H1 (cell line): Measurements from ENCODE around the gene ZNF273. TPM values are rescaled to one million over a fixed set of nuclear protein-coding genes. Genes with fewer than 3 reads are reported as not detected.

Experiments
- CTCF ChIA-PET: fragments of 300-600 bp; sonication (Branson Sonifier 250); formaldehyde crosslinking; loops from one replicate; lab custom pipeline; 2021; ENCODE audit not compliant: partially characterized antibody; lab: Charles Lee
- POLR2A ChIA-PET: fragments of 300-600 bp; sonication (Branson Sonifier 250); formaldehyde crosslinking; loops from one replicate; lab custom pipeline; 2021; ENCODE audit warnings: inconsistent platforms; ENCODE audit not compliant: partially characterized antibody; lab: Charles Lee
- DNase-seq, 2 experiments: peaks; one replicate each; pipeline versions ENCODE4 v3.0.0 to v3.0.0-alpha.2; 2010 to 2022; ENCODE audit warnings: low spot score in 2 of 2, low read depth in 1 of 2, mixed read lengths in 1 of 2
- FAIRE-seq: peaks from 2 replicates; lab custom pipeline; 2011; peaks lifted over from hg19 to GRCh38; lab: Jason Lieb, UNC
- H2AFZ ChIP-seq: 2 replicates; pipeline ENCODE4 v1.8.1; 2012; ENCODE audit warnings: low read length, inconsistent platforms
- H2AK5ac ChIP-seq: 2 replicates; pipeline ENCODE4 v1.6.1; 2013; ENCODE audit warnings: low read depth, low read length
- H2BK120ac ChIP-seq: replicated peaks from 2 replicates; pipeline ENCODE3; 2013; ENCODE audit warnings: low read depth, low read length, inconsistent platforms
- H2BK12ac ChIP-seq: 2 replicates; pipeline ENCODE4 v1.6.1; 2013; ENCODE audit warnings: low read depth, low read length
- H2BK15ac ChIP-seq: 2 replicates; pipeline ENCODE4 v1.6.1; 2013; ENCODE audit warnings: low read length
- H2BK20ac ChIP-seq: 2 replicates; pipeline ENCODE4 v1.6.1; 2013; ENCODE audit warnings: low read length
- H2BK5ac ChIP-seq: 2 replicates; pipeline ENCODE4 v1.6.1; 2013; ENCODE audit warnings: low read depth, low read length
- H3K14ac ChIP-seq: 2 replicates; pipeline ENCODE4 v1.6.1; 2013; ENCODE audit warnings: inconsistent platforms; ENCODE audit not compliant: insufficient read length
- H3K18ac ChIP-seq: 2 replicates; pipeline ENCODE4 v1.6.1; 2013; ENCODE audit warnings: low read length; ENCODE audit errors: extremely low read depth
- H3K23ac ChIP-seq: 2 replicates; pipeline ENCODE4 v1.6.1; 2013; ENCODE audit warnings: inconsistent platforms; ENCODE audit not compliant: insufficient read length
- H3K23me2 ChIP-seq: 2 replicates; pipeline ENCODE4 v1.6.1; 2013; ENCODE audit warnings: low read depth, low read length
- H3K27ac ChIP-seq: 2 replicates; pipeline ENCODE4 v1.6.1; 2011; ENCODE audit warnings: low read depth, low read length, inconsistent platforms
- H3K27me3 ChIP-seq, 4 experiments: replicated peaks in 1 of 4; 1 replicate in 1 of 4; 2 replicates in 3 of 4; pipeline versions ENCODE4 v1.6.1 to v1.8.1; 2011 to 2013; ENCODE audit warnings: low read length in 3 of 4, mild to moderate bottlenecking in 3 of 4, inconsistent platforms in 2 of 4, mixed read lengths in 2 of 4, moderate library complexity in 1 of 4; ENCODE audit not compliant: control insufficient read depth in 3 of 4, insufficient read depth in 3 of 4; ENCODE audit errors: extremely low read depth in 1 of 4
- H3K36me3 ChIP-seq, 4 experiments: 2 replicates each; pipeline versions ENCODE4 v1.6.1 to v1.8.1; 2011 to 2013; ENCODE audit warnings: mild to moderate bottlenecking in 4 of 4, low read length in 3 of 4, moderate library complexity in 2 of 4, control low read depth in 1 of 4, inconsistent platforms in 1 of 4; ENCODE audit not compliant: insufficient read depth in 4 of 4, control insufficient read depth in 2 of 4
- H3K4ac ChIP-seq: replicated peaks from 2 replicates; pipeline ENCODE3; 2013; ENCODE audit warnings: low read length, low read depth, mixed read lengths, inconsistent platforms; ENCODE audit not compliant: insufficient read length
- H3K4me1 ChIP-seq, 4 experiments: replicated peaks in 1 of 4; 1 replicate in 1 of 4; 2 replicates in 3 of 4; pipeline versions ENCODE4 v1.6.1 to v1.8.1; 2011 to 2013; ENCODE audit warnings: low read length in 3 of 4, inconsistent platforms in 2 of 4, mixed read lengths in 1 of 4; ENCODE audit not compliant: insufficient read depth in 4 of 4, control insufficient read depth in 3 of 4
- H3K4me2 ChIP-seq, 2 experiments: 2 replicates each; pipeline versions ENCODE4 v1.6.1 to v1.8.1; 2011 to 2013; ENCODE audit warnings: low read depth in 2 of 2, low read length in 2 of 2, control low read depth in 1 of 2, inconsistent platforms in 1 of 2, mild to moderate bottlenecking in 1 of 2; ENCODE audit not compliant: insufficient read depth in 1 of 2
- H3K4me3 ChIP-seq, 4 experiments: fragments of 200-600, 300-600 bp in 1 of 4; sonication (generic), shearing (Covaris generic), sonication (Bioruptor Twin) in 1 of 4; 2 replicates each; pipeline versions ENCODE4 v1.5.1 to v1.8.1; 2011 to 2016; ENCODE audit warnings: low read length in 4 of 4, low read depth in 3 of 4, control low read depth in 2 of 4, inconsistent platforms in 2 of 4, mild to moderate bottlenecking in 2 of 4, mixed read lengths in 1 of 4, moderate library complexity in 1 of 4; ENCODE audit not compliant: insufficient read depth in 2 of 4; ENCODE audit errors: extremely low read depth in 1 of 4
- H3K56ac ChIP-seq: replicated peaks from 2 replicates; pipeline ENCODE3; 2013; ENCODE audit warnings: low read depth, mild to moderate bottlenecking, mixed read lengths, low read length, inconsistent platforms; ENCODE audit not compliant: insufficient read length
- H3K79me1 ChIP-seq: 2 replicates; pipeline ENCODE4 v1.6.1; 2013; ENCODE audit warnings: low read depth, low read length, control low read depth
- H3K79me2 ChIP-seq, 2 experiments: 2 replicates each; pipeline versions ENCODE4 v1.6.1 to v1.8.1; 2012 to 2013; ENCODE audit warnings: low read length in 2 of 2, mild to moderate bottlenecking in 2 of 2, inconsistent platforms in 1 of 2; ENCODE audit not compliant: insufficient read depth in 2 of 2, control insufficient read depth in 1 of 2
- H3K9ac ChIP-seq, 4 experiments: replicated peaks in 1 of 4; 1 replicate in 1 of 4; 2 replicates in 3 of 4; pipeline versions ENCODE4 v1.6.1 to v1.8.1; 2011 to 2013; ENCODE audit warnings: low read depth in 3 of 4, low read length in 3 of 4, control low read depth in 2 of 4, mild to moderate bottlenecking in 2 of 4, moderate library complexity in 2 of 4, inconsistent platforms in 1 of 4; ENCODE audit errors: extremely low read depth in 1 of 4
- H3K9me3 ChIP-seq, 2 experiments: 2 replicates each; pipeline versions ENCODE4 v1.6.1 to v1.8.1; 2012 to 2013; ENCODE audit warnings: mild to moderate bottlenecking in 2 of 2, moderate library complexity in 2 of 2, control low read depth in 1 of 2, inconsistent platforms in 1 of 2, low read depth in 1 of 2, low read length in 1 of 2, mixed read lengths in 1 of 2; ENCODE audit not compliant: insufficient read depth in 2 of 2
- H4K20me1 ChIP-seq, 2 experiments: replicated peaks in 1 of 2; 2 replicates each; pipeline versions ENCODE3 to v1.8.1; 2011 to 2013; ENCODE audit warnings: inconsistent platforms in 2 of 2, low read length in 2 of 2, mild to moderate bottlenecking in 1 of 2; ENCODE audit not compliant: insufficient read depth in 2 of 2, control insufficient read depth in 1 of 2
- H4K5ac ChIP-seq: 2 replicates; pipeline ENCODE4 v1.6.1; 2013; ENCODE audit warnings: low read length, low read depth, mixed read lengths, inconsistent platforms; ENCODE audit not compliant: insufficient read length
- H4K8ac ChIP-seq: 2 replicates; pipeline ENCODE4 v1.8.0; 2013; ENCODE audit warnings: mild to moderate bottlenecking, moderate library complexity, low read length, inconsistent platforms; ENCODE audit not compliant: insufficient read depth; ENCODE audit errors: extremely low read depth
- H4K91ac ChIP-seq: replicated peaks from 2 replicates; pipeline ENCODE3; 2013; ENCODE audit warnings: low read length, mixed read lengths, inconsistent platforms; ENCODE audit not compliant: insufficient read length
- ATF2 ChIP-seq: IDR thresholded peaks from 2 replicates; pipeline ENCODE4 v1.6.1; 2012; ENCODE audit warnings: low read length, inconsistent platforms
- BACH1 ChIP-seq: IDR thresholded peaks from 2 replicates; pipeline ENCODE4 v1.6.1; 2012; ENCODE audit warnings: low read length, improper control_type of control experiment
- CREB1 ChIP-seq: IDR thresholded peaks from 2 replicates; pipeline ENCODE4 v1.6.1; 2012; ENCODE audit warnings: inconsistent platforms
- CTBP2 ChIP-seq: IDR thresholded peaks from 2 replicates; pipeline ENCODE4 v1.7.0; 2011; ENCODE audit warnings: borderline replicate concordance, mild to moderate bottlenecking, moderate library complexity, mixed read lengths, low read length; ENCODE audit not compliant: insufficient read depth, insufficient read length
- GTF2F1 ChIP-seq: IDR thresholded peaks from 2 replicates; pipeline ENCODE4 v1.6.1; 2012; ENCODE audit warnings: low read depth, low read length, improper control_type of control experiment, borderline replicate concordance
- JUND ChIP-seq: IDR thresholded peaks from 2 replicates; pipeline ENCODE4 v1.6.1; 2011; ENCODE audit warnings: mild to moderate bottlenecking, improper control_type of control experiment, low read length
- MAX ChIP-seq: IDR thresholded peaks from 2 replicates; pipeline ENCODE4 v1.6.1; 2012; ENCODE audit warnings: inconsistent platforms
- NRF1 ChIP-seq: IDR thresholded peaks from 2 replicates; pipeline ENCODE4 v1.6.1; 2011; ENCODE audit warnings: mild to moderate bottlenecking, low read depth, low read length, improper control_type of control experiment
- POLR2AphosphoS5 ChIP-seq: IDR thresholded peaks from 2 replicates; pipeline ENCODE4 v1.6.1; 2011; ENCODE audit warnings: low read depth, low read length
- RBBP5 ChIP-seq: IDR thresholded peaks from 2 replicates; pipeline ENCODE4 v1.7.1; 2012; ENCODE audit warnings: low read depth, mild to moderate bottlenecking, inconsistent platforms, low read length, moderate library complexity, borderline replicate concordance
- RXRA ChIP-seq: IDR thresholded peaks from 2 replicates; pipeline ENCODE4 v1.6.1; 2011; ENCODE audit warnings: low read depth, mild to moderate bottlenecking, low read length, moderate library complexity; ENCODE audit not compliant: insufficient read depth
- SP1 ChIP-seq: IDR thresholded peaks from 2 replicates; pipeline ENCODE4 v1.6.1; 2011; ENCODE audit warnings: low read depth, low read length
- TBP ChIP-seq: IDR thresholded peaks from 2 replicates; pipeline ENCODE4 v1.6.1; 2011; ENCODE audit warnings: low read depth, low read length, improper control_type of control experiment
- TEAD4 ChIP-seq: IDR thresholded peaks from 2 replicates; pipeline ENCODE4 v1.6.1; 2012; ENCODE audit warnings: low read depth, low read length, inconsistent platforms, mixed read lengths
- polyA plus RNA-seq, 7 experiments: library from polyadenylated mRNA; depleted of rRNA in 3 of 7; stranded (reverse) in 5 of 7; unstranded in 2 of 7; fragments of >200 nt in 5 of 7; fragments of 200-250 nt in 2 of 7; gene quantifications; 1 replicate in 5 of 7; 2 replicates in 1 of 7; 4 replicates in 1 of 7; pipeline versions ENCODE4 v1.2.1 to v1.2.3, GENCODE V29; 2011 to 2013; ENCODE audit warnings: missing spikeins in 2 of 7, mixed read lengths in 2 of 7
- total RNA-seq: library from RNA; stranded (reverse); fragmentation: NEBNext Ultra II Directional; extraction: Animal tissue kit (Norgen Biotek cat#: 25700); gene quantifications from 2 replicates; pipeline ENCODE4 v1.2.1, GENCODE V29; 2021

The ZNF273 gene
- total and polyA plus RNA-seq, 2 of the 8 experiments (the other 6 are each of a cell fraction or from before 2014, with no cell fraction given), result 6.2 to 23.2 TPM

DNA sequence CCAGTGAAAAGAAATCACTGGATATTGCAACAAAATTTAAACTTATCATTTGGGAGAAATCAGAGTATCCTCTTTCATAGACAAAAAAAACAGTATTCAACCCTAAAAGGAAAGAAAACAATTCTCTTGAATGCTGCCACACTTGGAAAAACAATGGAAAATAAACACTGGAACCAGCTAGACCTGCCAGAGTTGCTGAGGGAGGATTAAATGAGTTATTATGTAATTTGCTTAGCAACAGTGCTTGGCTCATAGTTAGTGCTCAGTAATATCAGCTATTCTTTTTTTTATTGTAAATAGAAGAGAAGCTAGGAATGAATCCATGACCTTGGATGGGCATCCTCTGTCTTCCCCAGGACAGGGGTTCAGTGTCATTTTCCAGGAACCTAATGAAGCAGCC is 11.0 kb upstream of the ZNF273 start:
- H3K14ac ChIP-seq, result no peak overlapping the region
- ChIA-PET POLR2A (interaction anchor here (4.3 kb wide), 1 partner anchor 11 kb away, joined by 24 read pairs; the partner anchor contains the start of gene ZNF273), CTCF (interaction anchor here (1.1 kb wide), 1 partner anchor 11 kb away, joined by 3 read pairs; the partner anchor contains the start of gene ZNF273)
- H3K18ac ChIP-seq, result no peak overlapping the region
- H3K79me1 ChIP-seq, result no peaks in the 10 kb centered on the region
- H2BK20ac ChIP-seq, result no peak overlapping the region
- no peak overlapping the region for H4K8ac ChIP-seq
- H2BK12ac ChIP-seq, result no peak overlapping the region
- H3K9me3 ChIP-seq, result no peaks in the 10 kb centered on the region
- no peak overlapping the region for H3K56ac ChIP-seq
- no peak overlapping the region for H2AK5ac ChIP-seq
- no peak overlapping the region for H2BK120ac ChIP-seq
- H3K36me3 ChIP-seq, result no peaks in the 10 kb centered on the region; a peak in 1 of 8 replicates
- DNase-seq (no peak), FAIRE-seq (no peak)
- no peaks in the 10 kb centered on the region for H3K79me2 ChIP-seq
- H3K4ac ChIP-seq, result no peak overlapping the region
- peaks cover 0 to 14% (median 3%) of the 10 kb centered on the region in 4 experiments; a peak in 6 of 7 replicates for H3K4me1 ChIP-seq
- H3K23ac ChIP-seq, result no peak overlapping the region
- peaks cover 18 to 37% (median 32%) of the 10 kb centered on the region in 4 experiments for H3K27me3 ChIP-seq
- no peak overlapping the region for H3K27ac ChIP-seq
- H4K20me1 ChIP-seq, result peaks cover 0 to 2% of the 10 kb centered on the region in 2 experiments
- H2AFZ ChIP-seq, result no peak overlapping the region
- no peak overlapping the region for H4K5ac ChIP-seq
- H4K91ac ChIP-seq, result no peak overlapping the region
- no peak overlapping the region for H3K4me2 ChIP-seq
- no peak overlapping the region for H3K9ac ChIP-seq
- H3K4me3 ChIP-seq, result no peak overlapping the region
- H2BK5ac ChIP-seq, result no peak overlapping the region
- no peak overlapping the region for H2BK15ac ChIP-seq
- peaks cover 13% of the 10 kb centered on the region for H3K23me2 ChIP-seq
- TF ChIP-seq POLR2AphosphoS5, result no peak
- TF ChIP-seq NRF1, result no peak
- no peak for TF ChIP-seq JUND
- no peak for TF ChIP-seq CTBP2
- no peak for TF ChIP-seq SP1
- no peak for TF ChIP-seq BACH1
- TF ChIP-seq ATF2, result no peak
- TF ChIP-seq TEAD4, result no peak
- no peak for TF ChIP-seq RBBP5
- no peak for TF ChIP-seq MAX
- no peak for TF ChIP-seq TBP
- TF ChIP-seq GTF2F1, result no peak
- TF ChIP-seq CREB1, result no peak
- TF ChIP-seq RXRA, result no peak
